Neural cell (in vitro differentiated cells): ENCODE measurements around the gene GPRC5A.

Experiments
- EZH2 ChIP-seq: fragments of 200-600, 300-800 bp; shearing (Covaris generic), sonication (generic); IDR thresholded peaks from 2 replicates; pipeline ENCODE4 v1.6.1; 2014; ENCODE audit warnings: antibody characterized with exemption, low read length, borderline replicate concordance, mild to moderate bottlenecking; ENCODE audit not compliant: insufficient read depth, poor library complexity, severe bottlenecking
- MXI1 ChIP-seq: fragments of 450-650 bp; conservative IDR thresholded peaks from 2 replicates; pipeline ENCODE4 v1.6.1; 2014; ENCODE audit warnings: antibody characterized with exemption, mild to moderate bottlenecking; ENCODE audit not compliant: poor library complexity, severe bottlenecking
- POLR2AphosphoS5 ChIP-seq: IDR thresholded peaks from 2 replicates; pipeline ENCODE4 v1.6.1; 2012
- SMC3 ChIP-seq: fragments of 450-650 bp; conservative IDR thresholded peaks from 2 replicates; pipeline ENCODE4 v1.6.1; 2014; ENCODE audit warnings: antibody characterized with exemption, mild to moderate bottlenecking, moderate library complexity; ENCODE audit not compliant: poor library complexity
- TAF1 ChIP-seq: IDR thresholded peaks from 2 replicates; pipeline ENCODE4 v1.6.1; 2012; ENCODE audit warnings: low read depth

DNA sequence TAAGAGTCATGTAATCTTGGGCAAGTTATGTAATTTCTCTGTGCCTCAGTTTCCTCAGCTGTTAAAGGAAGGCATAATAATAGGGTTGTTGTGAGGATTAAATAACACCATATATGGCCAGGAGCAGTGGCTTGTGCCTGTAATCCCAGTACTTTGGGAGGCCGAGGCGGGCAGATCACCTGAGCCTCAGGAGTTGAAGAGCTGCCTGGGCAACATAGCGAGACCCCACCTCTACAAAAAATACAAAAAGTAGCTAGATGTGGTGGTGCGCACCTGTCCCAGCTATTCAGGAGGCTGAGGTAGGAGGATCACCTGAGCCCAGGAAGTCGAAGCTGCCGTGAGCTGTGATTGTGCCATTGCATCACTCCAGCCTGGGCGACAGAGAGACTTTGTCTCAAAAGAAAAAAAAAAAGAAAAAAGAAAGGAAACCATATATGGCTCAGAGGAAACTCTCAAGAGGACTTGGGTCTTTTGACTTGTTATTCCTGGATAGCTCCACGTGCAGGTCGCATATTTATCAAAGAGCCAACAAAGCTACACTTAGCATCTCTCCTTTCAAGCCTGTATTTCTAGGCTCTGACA, 6.9 kb downstream of the GPRC5A start:
- no peak for TF ChIP-seq MXI1
- no peak for TF ChIP-seq TAF1
- TF ChIP-seq EZH2, result no peak
- TF ChIP-seq POLR2AphosphoS5, result no peak
- no peak for TF ChIP-seq SMC3
